HG03095 (cell line): ENCODE results near the gene CDCA8.

Experiments used
- ATAC-seq: cut with Tn5 transposase; IDR thresholded peaks from one replicate; pipeline ENCODE4 v1.9.1; 2021; ENCODE audit warnings: moderate library complexity; ENCODE audit not compliant: unreplicated experiment

Gene CDCA8

DNA sequence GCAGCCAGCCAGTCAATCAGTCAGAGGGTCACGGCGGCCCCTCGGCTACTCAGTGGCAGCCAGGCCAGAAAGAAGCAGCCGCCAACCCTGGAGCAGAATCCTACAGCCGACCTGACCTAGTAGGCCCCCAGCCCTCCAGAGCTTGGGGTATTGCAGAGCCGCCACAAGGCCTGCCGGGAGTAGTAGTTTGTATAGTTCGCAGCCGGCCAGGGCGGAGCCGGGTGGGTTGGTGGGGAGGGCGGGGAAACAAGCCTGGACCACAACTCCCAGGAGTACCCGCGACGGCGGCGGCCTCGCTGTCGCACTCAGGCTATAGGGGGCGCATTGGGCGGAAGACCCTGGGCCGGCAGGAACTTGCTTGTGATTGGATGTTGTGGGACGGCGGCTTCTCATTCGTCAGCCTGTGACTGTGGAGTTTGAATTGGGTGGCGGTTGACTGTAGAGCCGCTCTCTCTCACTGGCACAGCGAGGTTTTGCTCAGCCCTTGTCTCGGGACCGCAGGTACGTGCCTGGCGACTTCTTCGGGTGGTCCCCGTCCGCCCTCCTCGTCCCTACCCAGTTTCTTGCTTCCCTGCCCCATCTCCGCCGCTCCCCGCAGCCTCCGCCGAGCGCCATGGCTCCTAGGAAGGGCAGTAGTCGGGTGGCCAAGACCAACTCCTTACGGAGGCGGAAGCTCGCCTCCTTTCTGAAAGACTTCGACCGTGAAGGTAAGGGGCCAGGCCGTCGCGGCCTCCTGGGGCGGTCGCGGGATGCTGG lies at the start of gene CDCA8:
TSS of gene CDCA8 (plus strand) at position 439 of the 756 bp plus-strand sequence. CDS start at position 614, 175 bp downstream.
- peak; percentile 68 for ATAC-seq

DNA sequence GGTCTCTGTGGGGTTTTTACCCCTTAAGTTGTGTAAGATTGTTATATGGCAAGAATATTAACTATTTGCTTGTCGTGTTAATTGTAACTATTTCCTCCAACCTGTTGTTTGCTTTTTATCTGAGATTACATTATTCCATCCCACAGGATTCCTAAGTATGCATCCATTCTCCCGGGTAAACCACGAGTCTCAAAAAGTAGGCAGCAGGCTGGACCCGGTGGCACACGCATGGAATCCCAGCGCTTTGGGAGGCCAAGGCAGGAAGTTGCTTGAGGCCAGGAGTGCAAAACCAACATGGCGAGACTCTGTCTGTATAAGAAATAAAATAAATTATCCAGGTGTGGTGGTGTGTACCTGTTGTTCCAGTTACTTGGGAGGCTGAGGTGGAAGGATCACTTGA lies 45.0 kb upstream of the CDCA8 start:
- no peak for ATAC-seq

DNA sequence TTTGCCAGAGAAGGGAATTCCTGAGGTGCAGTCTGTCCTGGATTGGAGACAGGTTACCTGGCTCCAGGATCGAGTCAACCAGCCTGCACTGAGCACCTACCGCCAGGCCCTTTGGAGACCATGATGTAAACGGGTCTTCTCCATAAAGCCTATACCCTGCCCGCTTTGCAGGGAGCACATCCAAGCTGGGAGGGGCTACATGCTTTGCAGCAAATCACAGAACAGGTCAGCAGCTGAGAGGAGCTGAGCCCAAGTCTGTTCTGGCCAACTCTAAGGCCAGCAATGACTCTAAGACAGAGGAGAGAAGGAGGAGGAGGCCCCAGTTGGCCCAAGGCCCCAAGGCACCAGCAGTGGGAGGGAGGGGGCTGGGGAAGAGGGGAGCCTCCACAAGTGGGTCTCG lies 42.1 kb upstream of the CDCA8 start:
- no peak for ATAC-seq

DNA sequence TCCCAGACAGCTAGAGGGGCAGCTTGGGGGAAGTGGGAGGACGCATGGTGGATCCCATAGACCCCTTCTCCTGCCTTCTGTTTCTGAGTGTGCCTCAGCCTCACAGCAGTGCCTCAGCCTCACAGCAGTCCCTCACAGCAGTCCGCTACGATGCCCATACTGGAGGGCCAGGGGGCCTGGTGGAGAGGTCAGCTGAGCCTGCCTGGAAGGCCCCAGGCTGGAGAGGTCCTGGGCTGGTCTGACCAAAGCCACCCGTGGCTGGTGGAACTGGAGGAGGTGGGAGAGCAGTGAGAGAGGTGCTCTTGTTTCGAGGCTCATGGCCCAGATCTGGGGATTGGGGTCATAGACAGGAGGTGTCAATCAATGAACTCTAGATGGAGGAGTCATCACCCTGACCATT lies 41.6 kb upstream of the CDCA8 start:
- ATAC-seq, result no peak

DNA sequence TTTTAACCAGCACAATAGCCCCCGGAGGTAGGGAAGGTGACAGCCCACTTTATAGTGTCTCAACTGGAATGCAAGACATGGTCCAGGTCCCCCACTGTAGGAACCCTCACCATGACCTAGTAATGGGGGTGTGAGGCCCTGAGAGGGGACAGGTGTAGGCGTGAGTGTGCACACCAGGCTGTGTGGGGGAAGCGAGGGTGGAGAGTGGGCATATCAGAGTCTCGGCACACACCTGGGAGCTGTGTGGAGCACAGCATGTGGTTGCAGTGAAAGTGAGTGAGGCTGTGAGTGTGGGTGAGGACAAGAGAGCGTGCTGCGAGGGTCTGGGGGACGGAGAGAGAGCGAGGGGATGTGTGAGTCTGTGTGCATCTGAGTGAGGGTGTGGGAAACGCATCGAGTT lies 40.5 kb upstream of the CDCA8 start:
- ATAC-seq, result no peak

DNA sequence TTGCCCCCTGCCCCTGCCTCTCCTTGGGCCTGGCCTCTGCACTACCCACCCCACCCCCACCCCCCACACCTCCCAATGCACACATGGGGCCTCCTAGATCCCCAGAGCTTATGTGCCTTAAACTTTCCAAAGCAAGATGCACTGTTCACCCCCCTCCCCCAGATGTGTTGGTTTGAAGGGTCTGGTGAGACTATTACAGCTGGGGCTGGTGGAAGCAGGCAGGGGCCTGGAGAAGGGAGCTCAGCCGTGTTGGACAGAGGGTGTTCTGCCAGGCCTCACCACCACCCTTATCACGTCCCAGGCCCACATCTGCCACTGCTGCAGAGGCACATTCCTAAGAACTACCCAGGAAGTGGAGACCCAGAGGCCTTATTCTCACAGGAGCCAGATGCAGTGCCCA lies 39.3 kb upstream of the CDCA8 start:
- no peak for ATAC-seq

DNA sequence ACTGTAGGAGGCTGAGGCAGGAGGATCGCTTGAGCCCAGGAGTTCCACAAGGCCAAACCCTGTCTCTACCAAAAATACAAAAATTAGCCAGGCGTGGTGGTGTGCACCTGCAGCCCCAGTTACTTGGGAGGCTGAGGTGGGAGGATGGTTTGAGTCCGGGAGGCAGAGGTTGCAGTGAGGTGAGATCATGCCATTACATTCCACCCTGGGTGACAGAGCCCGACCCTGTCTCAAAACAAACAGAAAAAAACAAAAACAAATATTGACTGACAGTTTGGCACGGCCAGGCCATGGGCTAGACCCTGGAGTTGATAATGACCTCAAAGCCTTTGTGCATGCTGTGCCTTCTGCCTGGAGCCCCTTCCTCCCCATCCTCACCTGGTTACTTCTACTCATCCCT lies 38.4 kb upstream of the CDCA8 start:
- no peak for ATAC-seq

DNA sequence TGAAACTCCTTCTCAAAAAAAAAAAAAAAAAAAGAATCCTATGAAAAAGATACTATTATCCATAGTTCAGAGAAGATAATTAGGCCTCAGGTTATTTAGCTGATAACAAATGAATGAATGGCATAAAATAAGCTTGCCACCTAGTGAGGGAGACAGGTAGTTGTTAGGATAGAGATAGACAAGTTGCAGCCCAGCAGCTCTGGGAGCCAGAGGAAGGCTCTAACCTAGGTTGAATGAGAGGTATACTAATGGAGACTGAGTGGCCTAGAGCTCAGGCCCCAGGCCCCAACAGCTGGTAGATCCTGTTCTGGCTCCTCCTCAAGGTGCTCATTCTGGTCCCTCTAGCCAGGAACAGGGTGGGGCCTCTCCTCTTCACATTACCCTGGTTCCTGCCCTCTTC lies 37.0 kb upstream of the CDCA8 start:
- no peak for ATAC-seq

DNA sequence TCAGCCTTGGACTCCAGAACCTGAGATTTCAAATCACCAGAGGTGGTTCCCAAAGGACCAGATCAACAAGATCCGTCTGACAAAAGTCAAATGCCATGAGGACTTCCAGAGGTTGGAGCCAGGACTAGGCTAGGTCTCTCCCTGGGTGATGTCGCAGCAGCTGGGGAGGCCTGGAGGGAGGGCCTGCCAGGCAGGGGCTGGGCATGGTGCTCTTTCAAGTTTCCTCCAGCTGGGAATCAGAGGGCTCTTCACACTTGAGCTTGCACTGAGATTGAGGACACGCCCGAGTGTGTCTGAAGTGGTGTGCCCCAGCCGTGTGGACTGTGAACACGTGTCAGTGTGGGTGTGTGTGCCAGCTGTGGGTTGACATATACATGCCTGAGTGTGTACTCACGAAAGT lies 36.3 kb upstream of the CDCA8 start:
- ATAC-seq, result no peak

DNA sequence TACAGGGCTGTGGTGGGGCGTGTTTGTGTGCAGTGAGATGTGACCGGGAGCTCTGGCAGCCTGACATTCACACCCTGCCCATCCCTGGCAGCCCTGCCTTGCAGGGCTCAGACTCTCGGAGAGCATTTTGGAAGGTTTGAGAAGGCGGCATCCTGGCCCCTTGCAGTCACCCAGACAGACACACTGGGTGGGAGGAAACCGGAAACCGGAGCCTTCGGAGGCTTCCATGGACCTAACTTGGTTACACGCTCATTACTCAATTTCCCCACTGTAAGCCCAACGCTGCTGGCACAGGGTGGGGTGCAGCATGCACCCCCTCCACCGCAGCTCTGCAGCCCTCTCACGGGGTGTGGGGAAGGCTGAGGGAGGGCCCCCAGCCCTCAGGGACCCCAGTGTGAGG lies 35.4 kb upstream of the CDCA8 start:
- ATAC-seq, result no peak

DNA sequence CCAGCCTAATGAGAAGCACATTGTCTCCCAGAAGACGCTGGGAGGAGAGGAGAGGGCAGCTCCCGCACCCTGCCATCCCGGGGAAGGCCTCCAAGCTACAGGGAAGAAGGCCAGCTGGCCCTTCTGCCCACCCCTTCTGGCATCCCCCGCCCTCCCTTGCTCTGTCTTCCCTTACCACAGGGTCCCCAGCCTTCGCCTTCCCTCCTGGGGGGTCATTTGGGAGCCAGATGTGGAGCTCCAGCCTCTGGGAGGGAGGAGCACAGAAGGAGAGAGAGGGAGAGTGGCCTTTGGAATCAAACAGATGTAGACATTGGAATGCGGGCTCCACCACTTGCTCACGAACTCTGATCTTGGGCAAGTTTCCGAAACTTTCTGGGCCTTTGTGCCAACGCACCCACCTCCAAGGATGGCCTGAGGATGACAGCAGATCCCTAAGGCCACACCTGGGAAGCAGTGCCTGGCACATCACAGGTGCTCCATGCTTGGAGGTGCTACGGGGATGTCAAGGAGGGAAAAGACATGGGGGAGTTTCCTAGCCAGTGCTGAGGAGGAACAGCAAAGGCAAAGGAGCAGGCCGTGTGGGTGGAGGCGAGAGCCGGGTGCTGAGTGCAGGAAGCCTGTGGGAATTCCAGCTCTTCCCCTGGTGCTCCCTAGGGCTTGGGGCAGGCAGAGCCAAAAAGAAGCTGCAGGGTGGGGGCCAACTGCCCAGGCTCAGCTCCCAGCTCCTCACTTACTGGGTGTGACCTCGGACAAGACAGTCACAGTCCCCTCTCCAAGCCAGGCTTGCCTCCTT lies 34.5 kb upstream of the CDCA8 start:
- ATAC-seq, result no peak

DNA sequence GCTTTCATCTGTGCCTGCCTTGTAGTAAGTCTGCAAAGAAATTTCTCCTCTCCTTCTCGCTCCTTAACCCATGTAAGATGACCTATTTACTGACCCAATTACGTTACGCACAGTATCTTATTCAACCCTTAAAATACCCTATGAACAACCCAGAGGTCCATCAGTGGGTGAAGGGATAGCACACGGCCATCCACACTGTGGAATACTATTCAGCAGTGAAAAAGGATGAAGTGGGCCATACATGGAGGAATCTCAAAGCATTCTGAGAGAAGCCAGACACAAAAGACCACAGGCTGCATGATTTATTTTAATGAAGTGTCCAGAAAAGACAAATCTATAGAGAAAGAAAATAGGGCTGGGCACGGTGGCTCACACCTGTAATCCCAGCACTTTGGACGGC lies 33.8 kb upstream of the CDCA8 start:
- ATAC-seq, result no peak

DNA sequence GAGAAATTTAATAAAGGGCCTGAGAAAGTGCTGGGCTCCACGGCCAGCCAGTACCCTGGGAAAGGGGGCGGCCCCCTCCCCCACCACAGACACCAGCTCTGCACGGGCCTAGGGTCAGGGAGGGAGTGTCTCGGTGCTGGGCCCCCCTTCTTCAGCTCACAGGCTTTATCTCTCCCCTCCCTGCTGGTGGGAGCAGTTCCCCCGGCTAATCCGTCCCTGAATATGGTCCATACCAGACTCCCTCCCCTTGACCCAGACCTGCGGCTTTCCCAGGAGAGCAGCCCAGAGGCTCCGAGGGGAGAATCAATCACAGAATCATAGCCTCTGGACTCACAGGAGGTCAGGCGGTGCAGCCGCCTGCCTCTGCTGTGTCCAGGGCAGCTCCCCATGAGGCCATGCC lies 31.7 kb upstream of the CDCA8 start:
- no peak for ATAC-seq

DNA sequence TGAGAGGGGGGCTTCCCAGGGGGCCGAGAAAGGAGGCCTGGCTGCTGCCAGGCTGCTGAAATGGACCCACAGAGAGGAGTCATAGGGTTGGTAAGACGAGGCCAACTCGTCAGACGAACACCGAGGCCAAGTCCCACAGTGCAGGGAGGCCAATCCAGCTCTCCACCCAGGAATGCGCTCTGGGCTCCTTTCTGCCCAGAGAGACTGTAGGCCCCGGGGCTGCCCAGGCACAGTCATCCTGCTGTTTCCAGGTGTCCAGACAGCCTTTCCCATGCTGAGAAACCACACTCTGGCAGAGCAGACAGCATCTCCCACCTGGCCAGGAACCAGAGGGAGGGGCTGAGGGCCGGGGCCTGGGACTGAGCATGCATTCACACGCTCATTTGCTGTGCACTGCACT lies 30.9 kb upstream of the CDCA8 start:
- ATAC-seq, result no peak

DNA sequence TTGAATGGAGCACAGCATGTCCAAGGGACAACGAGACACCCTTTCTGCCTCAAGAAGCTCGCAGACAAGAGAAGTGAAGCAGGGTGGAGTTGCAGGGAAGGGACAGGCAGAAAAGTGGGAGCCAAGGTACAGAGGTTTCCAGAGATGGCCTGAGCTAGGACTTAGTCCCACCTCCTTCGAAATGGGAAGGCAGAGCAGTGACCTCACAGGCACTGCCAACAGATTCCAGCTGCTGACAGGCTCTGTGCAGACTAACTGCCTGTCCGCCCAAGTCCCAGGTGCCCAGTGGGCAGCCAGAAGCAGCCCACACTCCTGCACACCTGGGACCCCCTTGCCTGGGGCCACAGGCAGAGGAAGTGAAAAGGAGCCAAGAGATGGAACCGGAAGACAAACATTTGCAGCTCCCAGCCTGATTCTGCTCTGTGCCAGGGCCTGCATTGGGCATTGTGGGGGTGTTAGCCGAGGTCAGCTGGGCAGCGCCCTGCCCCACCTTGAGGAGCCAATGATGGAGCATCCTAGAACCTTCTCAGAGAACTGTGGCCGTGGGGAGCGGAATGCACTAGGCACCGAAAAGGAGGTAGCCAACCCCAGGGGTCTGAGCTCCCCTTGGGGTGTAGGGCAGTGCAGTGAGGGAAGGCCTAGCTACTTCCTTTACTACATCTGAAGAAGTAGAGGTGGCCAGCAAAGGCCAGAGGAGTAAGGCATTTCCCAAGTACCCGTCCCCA lies 30.1 kb upstream of the CDCA8 start:
- ATAC-seq, result no peak

DNA sequence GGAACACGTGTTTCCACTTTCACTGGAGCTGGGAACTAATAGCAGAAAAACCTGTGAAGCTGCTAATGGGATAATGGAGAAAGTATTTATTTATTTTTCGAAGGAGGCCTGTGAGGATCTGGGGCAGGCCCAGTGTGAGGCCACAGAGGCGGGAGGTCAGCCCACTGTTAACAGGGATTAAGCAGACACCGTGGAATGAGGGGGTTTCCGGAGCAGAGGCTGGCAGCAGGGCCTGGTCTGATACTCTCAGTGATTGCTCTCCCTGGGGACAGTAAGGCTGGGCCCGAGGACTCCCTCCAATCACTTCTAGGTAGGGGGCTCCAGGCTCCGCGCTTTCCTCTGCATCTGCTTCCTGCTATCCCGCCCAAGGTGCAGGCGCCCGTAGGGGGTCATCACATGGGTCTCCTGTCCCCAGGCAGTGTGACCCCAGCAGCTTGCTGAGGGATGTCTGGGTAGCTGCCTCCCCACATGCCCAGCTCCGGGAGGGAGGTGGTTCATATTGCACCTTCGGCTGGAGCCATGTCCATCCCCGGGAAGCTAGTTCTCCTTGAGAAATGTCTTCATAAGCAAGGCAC lies 28.8 kb upstream of the CDCA8 start:
- no peak for ATAC-seq

DNA sequence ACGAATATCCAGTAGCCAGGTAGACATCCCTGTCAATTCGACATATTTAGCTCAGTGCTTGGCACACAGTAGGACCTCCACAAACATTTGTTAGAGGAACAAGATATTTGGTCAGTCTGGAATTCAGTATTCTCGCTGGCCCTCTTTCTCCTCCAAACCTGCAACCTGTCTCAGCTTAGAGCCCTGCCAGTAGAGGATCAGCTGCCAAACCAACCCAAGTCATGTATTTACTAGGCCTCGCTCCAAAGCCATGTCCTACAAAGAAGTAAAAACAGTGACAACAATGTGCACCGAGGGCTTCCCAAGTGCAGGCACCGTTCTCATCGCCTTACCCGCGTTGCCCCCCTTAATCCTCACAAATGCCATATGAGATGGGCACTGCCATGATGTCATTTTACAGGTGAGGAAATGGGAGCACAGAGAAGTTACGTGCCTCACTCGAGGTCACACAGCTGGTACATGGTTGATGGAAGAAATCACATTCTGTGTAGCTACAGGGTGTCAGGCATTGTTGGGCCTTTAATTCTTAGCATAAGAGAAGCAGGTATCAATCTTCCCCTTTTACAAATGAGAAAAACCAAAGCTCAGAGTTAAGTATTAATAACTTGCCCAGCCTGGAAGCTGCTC lies 26.0 kb upstream of the CDCA8 start:
- no peak for ATAC-seq

DNA sequence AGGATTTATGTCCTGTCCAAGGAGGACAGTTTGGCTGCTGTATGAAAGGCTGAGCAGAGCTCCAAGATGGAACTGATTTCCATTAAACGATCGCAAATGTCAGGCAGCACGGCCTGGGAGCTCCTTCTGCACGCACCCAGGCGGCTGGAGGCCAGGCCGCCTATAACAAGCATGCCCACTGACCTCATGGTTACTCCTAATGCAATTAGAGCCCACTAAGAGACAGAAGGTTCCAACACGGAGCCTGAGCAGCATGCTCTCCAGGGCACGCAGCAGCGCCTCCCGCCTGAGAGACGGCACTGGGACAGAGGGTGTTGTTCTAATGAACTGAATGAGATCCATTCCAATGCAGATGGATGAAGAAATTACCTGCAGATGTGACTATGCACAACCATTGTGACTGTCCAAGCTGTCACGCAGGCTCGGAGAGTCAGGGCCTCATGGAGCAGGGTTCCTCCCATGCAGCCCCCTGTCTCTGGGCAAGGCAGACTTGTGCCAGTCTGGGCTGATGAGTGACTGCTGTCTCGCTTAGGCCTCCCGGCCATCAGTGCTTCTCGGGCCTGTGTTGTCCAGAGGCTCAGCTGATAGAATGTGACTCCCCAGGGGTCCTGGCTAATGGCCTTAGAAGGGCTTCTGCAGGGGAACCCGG lies 25.2 kb upstream of the CDCA8 start:
- no peak for ATAC-seq

DNA sequence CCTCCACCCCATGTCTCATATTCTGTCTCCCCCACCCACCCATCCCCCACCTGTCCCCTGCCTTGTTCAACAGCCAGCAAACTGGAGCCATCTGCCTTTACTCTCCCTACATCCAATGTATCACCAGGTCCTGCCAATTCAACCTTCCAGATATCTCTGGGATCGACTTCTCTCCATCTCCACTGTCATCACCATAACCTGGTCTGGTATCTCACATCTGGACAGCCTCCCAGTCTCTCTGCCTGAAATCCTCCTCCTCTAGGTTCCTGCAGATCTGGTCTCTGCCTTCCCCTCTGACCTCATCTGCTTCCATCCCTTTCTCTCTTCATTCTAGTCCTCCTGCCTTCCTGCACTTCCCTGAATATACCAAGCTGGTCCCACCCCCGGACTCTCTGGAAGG lies 22.2 kb upstream of the CDCA8 start:
- no peak for ATAC-seq

DNA sequence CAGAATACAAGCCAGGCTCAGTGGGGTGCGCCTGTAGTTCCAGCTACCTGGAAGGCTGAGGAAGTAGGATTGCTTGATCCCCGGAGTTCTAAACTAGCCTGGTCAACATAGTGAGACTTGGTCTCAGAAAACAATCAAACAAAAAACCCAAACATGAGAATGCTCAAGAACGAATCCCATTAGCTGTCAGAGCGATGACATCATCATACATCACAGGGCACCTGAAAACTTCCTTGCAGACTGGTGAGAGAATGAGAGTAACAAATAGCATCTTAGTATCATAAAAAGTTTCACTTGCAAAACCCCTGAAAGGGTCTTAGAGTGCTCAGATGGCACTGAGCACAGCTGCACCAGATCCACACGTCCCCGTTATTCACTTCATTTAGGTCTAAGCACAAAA lies 21.1 kb upstream of the CDCA8 start:
- no peak for ATAC-seq
